Activated CD8-positive, alpha-beta T cell treated with anti-CD3 and anti-CD28 coated beads for 36 hours (primary cell): Measurements from ENCODE around the gene MYO1B. TPM values are rescaled to one million over a fixed set of nuclear protein-coding genes. Genes with fewer than 3 reads are reported as not detected.

ENCODE experiments used
- ATAC-seq: fragments of 200-7000 bp; cut with Tn5 transposase; one replicate; pipeline ENCODE4 v1.10.0; 2021; ENCODE audit warnings: mild to moderate bottlenecking, moderate library complexity
- CTCF ChIA-PET: fragments of 350-600 bp; sonication (Branson Sonifier 250); formaldehyde crosslinking; loops from one replicate; lab custom pipeline; 2021; ENCODE audit warnings: antibody characterized with exemption; lab: Charles Lee
- POLR2A ChIA-PET: fragments of 350-600 bp; sonication (Branson Sonifier 250); formaldehyde crosslinking; loops from one replicate; lab custom pipeline; 2021; ENCODE audit warnings: antibody characterized with exemption; lab: Charles Lee
- DNase-seq: peaks from one replicate; pipeline ENCODE4 v3.0.0-alpha.2; 2020
- H3K27ac Mint-ChIP-seq: one replicate; pipeline ENCODE4 v1.8.0; 2021; ENCODE audit warnings: mild to moderate bottlenecking, mixed read lengths
- H3K27me3 Mint-ChIP-seq: one replicate; pipeline ENCODE4 v1.8.0; 2021; ENCODE audit warnings: mixed read lengths
- H3K36me3 Mint-ChIP-seq: one replicate; pipeline ENCODE4 v1.8.0; 2021; ENCODE audit warnings: low read depth, mixed read lengths
- H3K4me1 Mint-ChIP-seq: one replicate; pipeline ENCODE4 v1.8.0; 2021; ENCODE audit warnings: low read depth, mixed read lengths
- H3K4me3 Mint-ChIP-seq: one replicate; pipeline ENCODE4 v1.8.0; 2021; ENCODE audit warnings: mild to moderate bottlenecking, moderate library complexity, mixed read lengths
- H3K9me3 Mint-ChIP-seq: one replicate; pipeline ENCODE4 v1.8.0; 2021; ENCODE audit warnings: mixed read lengths
- CTCF ChIP-seq: fragments of 200-600 bp; IDR thresholded peaks from one replicate; pipeline ENCODE4 v1.8.0; 2022; ENCODE audit warnings: antibody characterized with exemption, mild to moderate bottlenecking
- intact Hi-C: fragments of 100-400 bp; cut with micrococcal nuclease; formaldehyde crosslinking; loops from one replicate; pipeline ENCODE4 v1.10.0; 2022
- total RNA-seq, 2 experiments: library from RNA; stranded (reverse); gene quantifications; one replicate each; pipeline ENCODE4 v1.2.3, GENCODE V29; 2021

Gene MYO1B
- total RNA-seq, 2 experiments from 2014 or later = 43.2 to 44.8 TPM

DNA sequence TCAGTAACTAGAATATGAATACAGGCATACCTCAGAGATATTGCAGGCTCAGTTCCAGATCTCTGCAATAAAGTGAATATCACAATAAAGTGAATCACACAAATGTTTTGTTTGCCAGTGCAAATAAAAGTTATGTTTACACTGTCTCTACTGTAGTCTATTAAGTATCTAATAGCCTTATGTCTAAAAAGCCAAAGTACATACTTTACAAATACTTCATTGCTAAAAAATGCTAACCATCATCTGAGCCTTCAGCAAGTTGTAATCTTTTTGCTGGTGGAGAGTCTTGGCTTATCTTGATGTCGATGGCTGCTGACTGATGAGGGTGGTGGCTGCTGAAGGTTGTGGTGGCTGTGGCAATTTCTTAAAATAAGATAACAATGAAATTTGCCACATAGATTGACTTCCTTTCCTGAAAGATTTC is 159.4 kb downstream of the MYO1B start:
- intact Hi-C loops = no loop called here
- CTCF ChIA-PET = no interaction called here

DNA sequence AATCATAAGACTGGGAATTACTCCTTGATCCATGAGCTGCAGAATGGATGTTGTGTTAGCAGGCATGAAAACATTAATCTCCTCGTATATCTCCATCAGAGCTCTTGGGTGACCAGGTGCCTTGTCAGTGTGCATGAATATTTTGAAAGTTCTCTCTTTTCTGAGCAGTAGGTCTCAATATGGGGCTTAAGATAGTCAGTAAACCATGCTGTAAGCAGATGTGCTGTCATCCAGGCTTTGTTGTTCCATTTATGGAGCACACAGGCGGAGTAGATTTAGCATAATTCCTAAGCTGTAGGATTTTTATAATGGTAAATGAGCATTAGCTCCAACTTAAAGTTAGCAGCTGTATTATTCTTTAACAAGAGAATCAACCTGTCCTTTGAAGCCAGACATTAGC is 160.3 kb downstream of the MYO1B start:
- ATAC-seq = no peak

More for the DNA sequence above, 159.4 kb downstream of the MYO1B start:
- no peak overlapping the region for H3K4me3 Mint-ChIP-seq
- POLR2A ChIA-PET = no interaction called here
- H3K9me3 Mint-ChIP-seq = no peaks in the 10 kb centered on the region
- DNase-seq (no peak), ATAC-seq (no peak)
- H3K36me3 Mint-ChIP-seq = peaks cover 19% of the 10 kb centered on the region
- H3K4me1 Mint-ChIP-seq = no peaks in the 10 kb centered on the region
- no peaks in the 10 kb centered on the region for H3K27me3 Mint-ChIP-seq
- no peak overlapping the region for H3K27ac Mint-ChIP-seq
- TF ChIP-seq CTCF = no peak

DNA sequence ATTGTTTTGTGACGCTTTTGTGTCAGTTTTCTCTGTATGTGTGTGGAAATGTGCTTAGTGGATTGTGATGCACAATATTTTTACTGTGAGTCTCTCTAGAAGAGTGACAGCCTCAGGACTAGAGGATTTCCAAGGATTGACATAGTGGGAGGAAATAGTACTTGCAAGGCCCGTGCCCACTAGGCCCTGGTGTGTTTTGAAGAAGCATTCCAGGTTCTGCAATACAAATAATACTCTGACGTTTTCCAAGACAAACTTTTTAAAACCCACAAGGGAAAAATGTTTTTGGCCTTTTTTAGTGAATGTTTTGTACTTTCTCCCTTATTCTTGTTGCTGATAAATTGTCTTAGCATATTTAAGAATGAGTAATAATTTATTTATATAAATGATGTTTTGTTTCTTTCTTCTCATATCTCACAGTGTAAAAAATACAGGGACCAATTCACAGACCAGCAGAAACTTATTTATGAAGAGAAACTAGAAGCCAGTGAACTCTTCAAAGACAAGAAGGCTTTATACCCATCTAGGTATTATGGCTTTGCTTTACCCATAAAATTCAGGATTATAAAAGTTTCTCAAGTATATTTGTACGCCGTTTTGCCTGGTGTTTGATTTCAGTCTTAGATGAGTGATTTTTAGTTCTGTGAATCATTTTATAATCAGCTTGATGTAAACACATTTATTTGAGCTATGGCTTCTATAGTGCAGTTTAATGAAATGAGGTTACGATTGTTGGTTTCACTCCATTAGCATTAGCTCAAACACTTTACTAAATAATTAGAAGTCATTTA is 165.6 kb downstream of the MYO1B start:
- Mint-ChIP-seq H3K4me1 (no peaks in the 10 kb centered on the region), H3K4me3 (no peak overlapping the region), H3K9me3 (no peaks in the 10 kb centered on the region), H3K27me3 (no peaks in the 10 kb centered on the region), H3K27ac (no peak overlapping the region), H3K36me3 (peaks cover 18% of the 10 kb centered on the region)
- no peak for ATAC-seq
- POLR2A ChIA-PET = no interaction called here
- CTCF ChIA-PET = no interaction called here
- DNase-seq = no peak
- intact Hi-C loops = no loop called here
- no peak for TF ChIP-seq CTCF

More for the DNA sequence above, 160.3 kb downstream of the MYO1B start:
- no peaks in the 10 kb centered on the region for H3K27me3 Mint-ChIP-seq
- POLR2A ChIA-PET = no interaction called here
- H3K36me3 Mint-ChIP-seq = peaks cover 14% of the 10 kb centered on the region
- CTCF ChIA-PET = interaction anchor here (0.9 to 1.4 kb wide), 2 partner anchors 187 to 241 kb away, joined by 3 to 4 read pairs; no protein-coding TSS in a partner anchor
- H3K4me3 Mint-ChIP-seq = no peak overlapping the region
- intact Hi-C loops = no loop called here
- H3K27ac Mint-ChIP-seq = no peak overlapping the region
- no peaks in the 10 kb centered on the region for H3K4me1 Mint-ChIP-seq
- TF ChIP-seq CTCF = no peak
- DNase-seq = no peak
- no peaks in the 10 kb centered on the region for H3K9me3 Mint-ChIP-seq

GRCh38 chr2:191411472-191411871 is 166.3 kb downstream of the MYO1B start:
- no peaks in the 10 kb centered on the region for H3K4me1 Mint-ChIP-seq
- ATAC-seq (no peak), DNase-seq (no peak)
- peaks cover 24% of the 10 kb centered on the region for H3K36me3 Mint-ChIP-seq
- CTCF ChIA-PET = no interaction called here
- H3K4me3 Mint-ChIP-seq = no peak overlapping the region
- no peaks in the 10 kb centered on the region for H3K27me3 Mint-ChIP-seq
- intact Hi-C loops = no loop called here
- no peak overlapping the region for H3K27ac Mint-ChIP-seq
- POLR2A ChIA-PET = no interaction called here
- no peak for TF ChIP-seq CTCF
- H3K9me3 Mint-ChIP-seq = no peaks in the 10 kb centered on the region

DNA sequence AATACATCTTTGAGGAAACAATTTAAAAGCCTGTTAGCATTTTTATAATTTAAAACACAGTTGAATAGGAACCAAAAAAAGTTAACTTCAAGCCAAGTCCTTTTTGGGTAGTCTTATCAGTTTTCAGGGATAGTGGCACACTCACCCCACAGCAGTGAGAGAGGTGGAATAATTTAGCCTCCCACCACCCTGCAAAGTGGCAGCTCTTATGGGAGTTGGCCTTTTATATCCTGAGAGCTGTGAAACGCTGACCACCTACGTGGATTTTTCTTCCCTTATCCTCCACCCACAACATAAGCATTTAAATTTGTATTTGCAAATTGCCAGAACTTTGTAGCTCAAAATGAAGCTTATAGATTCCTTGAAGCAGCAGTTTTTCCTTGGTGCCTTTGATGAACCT is 167.1 kb downstream of the MYO1B start:
- CTCF ChIA-PET = interaction anchor here (1.0 kb wide), 1 partner anchor 76 kb away, joined by 3 read pairs; no protein-coding TSS in a partner anchor
- no peak for TF ChIP-seq CTCF
- Mint-ChIP-seq H3K27ac (no peak overlapping the region), H3K27me3 (no peaks in the 10 kb centered on the region), H3K4me1 (no peaks in the 10 kb centered on the region), H3K9me3 (no peaks in the 10 kb centered on the region), H3K36me3 (peaks cover 27% of the 10 kb centered on the region), H3K4me3 (no peak overlapping the region)
- intact Hi-C loops = no loop called here
- ATAC-seq = no peak
- POLR2A ChIA-PET = no interaction called here
- DNase-seq = no peak
